Dermis microvascular lymphatic vessel endothelial cell (primary cell): ENCODE data around the gene VCP. TPM values are rescaled to one million over a fixed set of nuclear protein-coding genes. Genes with fewer than 3 reads are reported as not detected.

ENCODE experiments used
- DNase-seq, 2 donors: peaks; one replicate each; pipeline versions ENCODE4 v3.0.0 to v3.0.0-alpha.2; 2010; ENCODE audit warnings: low read depth in 2 of 2
- total RNA-seq: library from RNA; depleted of rRNA; stranded (reverse); fragments of >200 nt; gene quantifications from 2 replicates; pipeline ENCODE4 v1.2.1, GENCODE V29; 2014

Gene VCP
- total RNA-seq, 1 donor from 2014 or later, result 563 TPM

GRCh38 chr9:35014517-35014916 is 57.9 kb downstream of the VCP start:
- DNase-seq, result no peak

- no peak for DNase-seq
Observed at GRCh38 chr9:35010351-35010958, 62.0 kb downstream of the VCP start.

Other genes starting within 250 kb of the VCP start
- under 0.01 TPM in 1 of 2 replicates, not detected in the other for gene PHF24, start 114.3 kb downstream of the VCP start, total RNA-seq
- 3.3 and 5.9 TPM in 2 replicates for gene DNAJB5, start 82.9 kb downstream of the VCP start, total RNA-seq
- 13.9 and 19.3 TPM in 2 replicates for gene FANCG, start 7.3 kb upstream of the VCP start, total RNA-seq
- 7.4 and 9.5 TPM in 2 replicates for gene PIGO, start 24.0 kb upstream of the VCP start, total RNA-seq
- 199 and 234 TPM in 2 replicates for gene STOML2, start 30.5 kb upstream of the VCP start, total RNA-seq
- gene ATOSB, start 43.2 kb upstream of the VCP start, total RNA-seq, result 6.0 and 8.3 TPM in 2 replicates
- 15.5 and 18.2 TPM in 2 replicates for gene UNC13B, start 89.4 kb upstream of the VCP start, total RNA-seq